H9 (cell line): Measurements from ENCODE around the gene PKP3. TPM values are rescaled to one million over a fixed set of nuclear protein-coding genes. Genes with fewer than 3 reads are reported as not detected.

Experiments
- DNase-seq: peaks from one replicate; pipeline ENCODE4 v3.0.0-alpha.2; 2017
- H2AFZ ChIP-seq: one replicate; pipeline ENCODE4 v1.6.1; 2013; ENCODE audit warnings: mild to moderate bottlenecking, low read length, control low read depth, moderate library complexity
- H2AK5ac ChIP-seq: 2 replicates; pipeline ENCODE4 v1.6.1; 2013; ENCODE audit warnings: low read length, control low read depth, mixed read lengths; ENCODE audit not compliant: insufficient read length
- H2BK120ac ChIP-seq: one replicate; pipeline ENCODE4 v1.6.1; 2013; ENCODE audit warnings: low read depth, mild to moderate bottlenecking, low read length, control low read depth, inconsistent platforms; ENCODE audit not compliant: poor library complexity, severe bottlenecking
- H2BK12ac ChIP-seq: 2 replicates; pipeline ENCODE4 v1.6.1; 2013; ENCODE audit warnings: low read length, control low read depth, mixed read lengths, low read depth; ENCODE audit not compliant: insufficient read length
- H2BK15ac ChIP-seq: 2 replicates; pipeline ENCODE4 v1.6.1; 2013; ENCODE audit warnings: low read depth, low read length, control low read depth
- H2BK20ac ChIP-seq: one replicate; pipeline ENCODE4 v1.6.1; 2013; ENCODE audit warnings: low read depth, mild to moderate bottlenecking, low read length, control low read depth, inconsistent platforms; ENCODE audit not compliant: poor library complexity, severe bottlenecking
- H2BK5ac ChIP-seq: 2 replicates; pipeline ENCODE4 v1.6.1; 2013; ENCODE audit warnings: low read length, control low read depth, mixed read lengths; ENCODE audit not compliant: insufficient read length
- H3K14ac ChIP-seq: 2 replicates; pipeline ENCODE4 v1.6.1; 2013; ENCODE audit warnings: low read length, control low read depth; ENCODE audit not compliant: insufficient read depth
- H3K18ac ChIP-seq: 2 replicates; pipeline ENCODE4 v1.6.1; 2013; ENCODE audit warnings: low read depth, mild to moderate bottlenecking, mixed read lengths, low read length, control low read depth; ENCODE audit not compliant: insufficient read length
- H3K23ac ChIP-seq: 2 replicates; pipeline ENCODE4 v1.6.1; 2013; ENCODE audit warnings: low read length, control low read depth, mixed read lengths, low read depth; ENCODE audit not compliant: insufficient read length
- H3K23me2 ChIP-seq: 2 replicates; pipeline ENCODE4 v1.6.1; 2013; ENCODE audit warnings: low read depth, mild to moderate bottlenecking, mixed read lengths, low read length, control low read depth; ENCODE audit not compliant: insufficient read length, poor library complexity, severe bottlenecking
- H3K27ac ChIP-seq: 2 replicates; pipeline ENCODE4 v1.5.1; 2013; ENCODE audit warnings: low read length, control low read depth, mixed read lengths, low read depth; ENCODE audit not compliant: insufficient read length
- H3K27me3 ChIP-seq: 2 replicates; pipeline ENCODE4 v1.6.1; 2013; ENCODE audit warnings: low read length, control low read depth, inconsistent platforms; ENCODE audit not compliant: insufficient read depth
- H3K4ac ChIP-seq: 2 replicates; pipeline ENCODE4 v1.6.1; 2013; ENCODE audit warnings: low read depth, mild to moderate bottlenecking, control low read depth, inconsistent platforms, low read length, moderate library complexity
- H3K4me1 ChIP-seq: 2 replicates; pipeline ENCODE4 v1.6.1; 2013; ENCODE audit warnings: low read length, control low read depth, inconsistent platforms; ENCODE audit not compliant: insufficient read depth
- H3K4me2 ChIP-seq: 2 replicates; pipeline ENCODE4 v1.6.1; 2013; ENCODE audit warnings: low read length, control low read depth, mixed read lengths; ENCODE audit not compliant: insufficient read length, insufficient read depth
- H3K56ac ChIP-seq: 2 replicates; pipeline ENCODE4 v1.6.1; 2013; ENCODE audit warnings: low read depth, mild to moderate bottlenecking, mixed read lengths, low read length, control low read depth; ENCODE audit not compliant: insufficient read length
- H3K79me1 ChIP-seq: 2 replicates; pipeline ENCODE4 v1.6.1; 2013; ENCODE audit warnings: low read depth, mild to moderate bottlenecking, moderate library complexity, low read length, control low read depth, inconsistent platforms; ENCODE audit not compliant: insufficient read depth, poor library complexity, severe bottlenecking
- H3K79me2 ChIP-seq: 2 replicates; pipeline ENCODE4 v1.6.1; 2013; ENCODE audit warnings: low read length, control low read depth, inconsistent platforms; ENCODE audit not compliant: insufficient read depth
- H3K9ac ChIP-seq: 2 replicates; pipeline ENCODE4 v1.6.1; 2013; ENCODE audit warnings: low read length, control low read depth, mixed read lengths; ENCODE audit not compliant: insufficient read length; ENCODE audit errors: extremely low read depth
- H3K9me3 ChIP-seq: one replicate; pipeline ENCODE4 v1.6.1; 2013; ENCODE audit warnings: low read depth, low read length, inconsistent platforms; ENCODE audit not compliant: control insufficient read depth
- H3T11ph ChIP-seq: one replicate; pipeline ENCODE4 v1.6.1; 2013; ENCODE audit warnings: mild to moderate bottlenecking, low read length, control low read depth, inconsistent platforms
- H4K20me1 ChIP-seq: one replicate; pipeline ENCODE4 v1.6.1; 2013; ENCODE audit not compliant: control insufficient read depth, insufficient read length, insufficient read depth
- H4K5ac ChIP-seq: 2 replicates; pipeline ENCODE4 v1.6.1; 2013; ENCODE audit warnings: low read depth, mild to moderate bottlenecking, mixed read lengths, low read length, control low read depth; ENCODE audit not compliant: insufficient read length
- H4K8ac ChIP-seq: replicated peaks from 2 replicates; pipeline ENCODE4 v1.6.1; 2013; ENCODE audit warnings: low read length, control low read depth, mixed read lengths, low read depth; ENCODE audit not compliant: insufficient read length
- H4K91ac ChIP-seq: 2 replicates; pipeline ENCODE4 v1.6.1; 2013; ENCODE audit warnings: low read depth, mild to moderate bottlenecking, moderate library complexity, mixed read lengths, low read length, control low read depth; ENCODE audit not compliant: insufficient read length
- H3K27ac Mint-ChIP-seq, 3 experiments: 2 replicates in 2 of 3; 3 replicates in 1 of 3; pipeline ENCODE4 v1.8.0; 2020 to 2021; ENCODE audit warnings: mixed read lengths in 3 of 3, mild to moderate bottlenecking in 1 of 3, moderate library complexity in 1 of 3
- H3K27me3 Mint-ChIP-seq: 2 replicates; pipeline ENCODE4 v1.8.0; 2021; ENCODE audit warnings: low read depth, mild to moderate bottlenecking, moderate library complexity, mixed read lengths
- H3K36me3 Mint-ChIP-seq, 3 experiments: 2 replicates in 2 of 3; 3 replicates in 1 of 3; pipeline ENCODE4 v1.8.0; 2020 to 2021; ENCODE audit warnings: low read depth in 3 of 3, mixed read lengths in 3 of 3; ENCODE audit not compliant: insufficient read depth in 1 of 3
- H3K4me1 Mint-ChIP-seq, 2 experiments: 2 replicates each; pipeline ENCODE4 v1.8.0; 2020; ENCODE audit warnings: mixed read lengths in 2 of 2
- H3K4me3 Mint-ChIP-seq, 2 experiments: 2 replicates in 1 of 2; 3 replicates in 1 of 2; pipeline ENCODE4 v1.8.0; 2020 to 2021; ENCODE audit warnings: mild to moderate bottlenecking in 2 of 2, mixed read lengths in 2 of 2, moderate library complexity in 1 of 2
- H3K9me3 Mint-ChIP-seq, 2 experiments: 2 replicates in 1 of 2; 3 replicates in 1 of 2; pipeline ENCODE4 v1.8.0; 2020; ENCODE audit warnings: mild to moderate bottlenecking in 2 of 2, mixed read lengths in 2 of 2, moderate library complexity in 1 of 2
- CTCF ChIP-seq: fragments of 200-600 bp; sonication (generic); conservative IDR thresholded peaks from 3 replicates; pipeline ENCODE4 v1.8.0; 2021; ENCODE audit warnings: antibody characterized with exemption, mild to moderate bottlenecking
- WGBS: extraction: QIAGEN DNeasy Blood & Tissue Kit; methylation state at CpG from one replicate; pipeline ENCODE4 v1.1.7; 2013; ENCODE audit warnings: missing lambda C conversion rate, low lambda C conversion rate, mixed read lengths; ENCODE audit not compliant: insufficient read length; ENCODE audit errors: extremely low coverage; 5-methylcytosine and 5-hydroxymethylcytosine counted together
- total RNA-seq: library from RNA; stranded (reverse); gene quantifications from 2 replicates; pipeline ENCODE4 v1.2.1, GENCODE V29; 2021

PKP3 gene
- total RNA-seq, 1 experiment from 2014 or later, result 41.7 TPM

GRCh38 chr11:417652-418342 lies 23.8 kb downstream of the PKP3 start:
- Mint-ChIP-seq H3K27ac (no peak overlapping the region), H3K27me3 (peaks cover 20% of the 10 kb centered on the region), H3K9me3 (no peaks in the 10 kb centered on the region; a peak in 1 of 5 replicates), H3K4me3 (peak overlapping the region; percentile 62 to 80), H3K4me1 (peaks cover 17 to 26% of the 10 kb centered on the region in 2 experiments), H3K36me3 (no peaks in the 10 kb centered on the region; a peak in 1 of 7 replicates)
- H4K91ac ChIP-seq, result no peak overlapping the region
- no peaks in the 10 kb centered on the region for H3K79me1 ChIP-seq
- H4K5ac ChIP-seq, result no peak overlapping the region
- H2AFZ ChIP-seq, result no peak overlapping the region
- H3K27ac ChIP-seq, result no peak overlapping the region
- no peak overlapping the region for H2AK5ac ChIP-seq
- no peak overlapping the region for H4K8ac ChIP-seq
- no peak overlapping the region for H3K56ac ChIP-seq
- H3K9me3 ChIP-seq, result no peaks in the 10 kb centered on the region
- WGBS, result no CpG with 5 or more reads among the region's 19 CpGs
- TF ChIP-seq CTCF, result no peak
- H3K79me2 ChIP-seq, result no peaks in the 10 kb centered on the region; the same call in 1 of the 2 replicates
- H3K4me2 ChIP-seq, result peak overlapping the region; percentile 33
- no peak overlapping the region for H3K4ac ChIP-seq
- no peak overlapping the region for H2BK5ac ChIP-seq
- no peak overlapping the region for H2BK12ac ChIP-seq
- H2BK15ac ChIP-seq, result no peak overlapping the region
- no peaks in the 10 kb centered on the region; the same call in 1 of the 2 replicates for H3K27me3 ChIP-seq
- H3K4me1 ChIP-seq, result peaks cover 2% of the 10 kb centered on the region; the same call in 1 of the 2 replicates
- peaks cover 10% of the 10 kb centered on the region for H3K23me2 ChIP-seq
- no peak overlapping the region for H2BK20ac ChIP-seq
- H4K20me1 ChIP-seq, result peaks cover 8% of the 10 kb centered on the region
- no peak overlapping the region for H3T11ph ChIP-seq
- H3K14ac ChIP-seq, result peak overlapping the region; percentile 4; the same call in 1 of the 2 replicates
- H2BK120ac ChIP-seq, result no peak overlapping the region
- H3K18ac ChIP-seq, result no peak overlapping the region
- H3K9ac ChIP-seq, result no peak overlapping the region
- no peak for DNase-seq
- no peak overlapping the region for H3K23ac ChIP-seq
